ENCODE measurements around the gene LIMA1.

Gene LIMA1

DNA sequence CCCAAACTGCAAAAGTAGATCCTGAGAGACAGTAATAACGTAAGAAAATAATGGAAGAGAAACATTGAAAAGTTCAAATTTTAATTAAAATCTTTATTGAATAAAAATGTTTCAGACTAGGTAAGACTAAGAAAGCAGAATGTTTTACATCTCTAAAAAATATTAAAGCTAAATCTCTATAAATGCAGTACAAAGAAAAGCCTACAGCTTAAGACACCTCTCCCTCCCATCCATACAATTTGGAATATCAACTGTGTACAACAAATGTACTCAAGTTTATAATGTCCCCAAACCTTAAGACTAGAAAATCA lies 107.6 kb downstream of the LIMA1 start:
- H3K27me3 ChIP-seq (replicated peaks; ENCODE audit: insufficient read depth, low read length), result no peaks in the 10 kb centered on the region
- H3K9me2 ChIP-seq (replicated peaks; ENCODE audit: insufficient read depth, low read length), result no peaks in the 10 kb centered on the region
- H3F3A ChIP-seq (ENCODE audit: insufficient read depth, low read length), result no peaks in the 10 kb centered on the region
- H3K4me2 ChIP-seq (ENCODE audit: low read depth, low read length), result no peak overlapping the region
- no peak overlapping the region for H3K9ac ChIP-seq (ENCODE audit: low read length)
- H4K20me1 ChIP-seq (ENCODE audit: insufficient read depth, low read length), result no peaks in the 10 kb centered on the region
- H2AFZ ChIP-seq (ENCODE audit: low read length), result no peak overlapping the region
- no peak overlapping the region for H3K4me3 ChIP-seq (ENCODE audit: low read length)
- H3K9me3 ChIP-seq (replicated peaks; ENCODE audit: insufficient read depth, low read length), result no peaks in the 10 kb centered on the region
- TF ChIP-seq EZH2phosphoT487 (IDR thresholded peaks at IDR 0.05; ENCODE audit: low read length) (no peak), EZH2 (optimal IDR thresholded peaks at IDR 0.05; ENCODE audit: low read depth, low read length) (no peak)
- TF ChIP-seq, protein P1, sequence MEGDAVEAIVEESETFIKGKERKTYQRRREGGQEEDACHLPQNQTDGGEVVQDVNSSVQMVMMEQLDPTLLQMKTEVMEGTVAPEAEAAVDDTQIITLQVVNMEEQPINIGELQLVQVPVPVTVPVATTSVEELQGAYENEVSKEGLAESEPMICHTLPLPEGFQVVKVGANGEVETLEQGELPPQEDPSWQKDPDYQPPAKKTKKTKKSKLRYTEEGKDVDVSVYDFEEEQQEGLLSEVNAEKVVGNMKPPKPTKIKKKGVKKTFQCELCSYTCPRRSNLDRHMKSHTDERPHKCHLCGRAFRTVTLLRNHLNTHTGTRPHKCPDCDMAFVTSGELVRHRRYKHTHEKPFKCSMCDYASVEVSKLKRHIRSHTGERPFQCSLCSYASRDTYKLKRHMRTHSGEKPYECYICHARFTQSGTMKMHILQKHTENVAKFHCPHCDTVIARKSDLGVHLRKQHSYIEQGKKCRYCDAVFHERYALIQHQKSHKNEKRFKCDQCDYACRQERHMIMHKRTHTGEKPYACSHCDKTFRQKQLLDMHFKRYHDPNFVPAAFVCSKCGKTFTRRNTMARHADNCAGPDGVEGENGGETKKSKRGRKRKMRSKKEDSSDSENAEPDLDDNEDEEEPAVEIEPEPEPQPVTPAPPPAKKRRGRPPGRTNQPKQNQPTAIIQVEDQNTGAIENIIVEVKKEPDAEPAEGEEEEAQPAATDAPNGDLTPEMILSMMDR (IDR thresholded peaks at IDR 0.05; ENCODE audit: low read length), result no peak
- no peak overlapping the region for H3K27ac ChIP-seq (ENCODE audit: low read length)
- no peak for DNase-seq
- H3K36me3 ChIP-seq (replicated peaks; ENCODE audit: insufficient read depth, low read length), result no peaks in the 10 kb centered on the region
- H3K79me2 ChIP-seq (ENCODE audit: low read length), result no peaks in the 10 kb centered on the region
- no peaks in the 10 kb centered on the region for H3K4me1 ChIP-seq (ENCODE audit: low read length)

DNA sequence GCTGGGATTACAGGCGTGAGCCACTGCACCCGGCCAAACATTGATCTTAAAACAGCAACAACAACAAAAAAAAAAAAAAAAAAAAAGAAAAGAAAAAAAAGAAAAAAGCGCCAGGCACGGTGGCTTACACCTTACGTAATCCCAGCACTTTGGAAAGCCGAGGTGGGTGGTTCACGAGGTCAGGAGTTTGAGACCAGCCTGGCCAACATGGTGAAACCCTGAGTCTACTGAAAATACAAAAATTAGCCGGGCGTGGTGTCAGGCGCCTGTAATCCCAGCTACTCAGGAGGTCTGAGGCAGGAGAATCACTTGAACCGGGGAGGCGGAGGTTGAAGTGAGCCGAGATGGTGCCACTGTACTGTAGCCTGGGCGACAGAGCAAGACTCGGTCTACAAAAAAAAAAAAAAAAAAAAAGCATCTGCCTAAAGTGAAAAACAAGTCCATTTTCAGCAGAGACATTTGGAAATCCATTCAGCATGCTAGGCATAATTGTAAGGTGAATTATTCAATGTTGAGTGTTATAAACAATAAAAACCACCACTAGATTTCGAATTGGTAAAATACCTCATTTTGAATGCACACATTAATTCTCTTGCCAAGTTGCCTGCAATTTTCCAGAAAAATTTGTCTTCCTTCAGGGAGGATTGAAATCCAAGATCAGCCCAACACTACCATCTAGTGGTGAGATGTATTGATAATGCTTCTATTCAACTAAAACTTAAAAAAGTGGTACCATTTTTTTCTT lies 108.2 kb downstream of the LIMA1 start:
- no peak overlapping the region for H3K4me3 ChIP-seq (ENCODE audit: low read length)
- no peak overlapping the region for H2AFZ ChIP-seq (ENCODE audit: low read length)
- TF ChIP-seq, protein P1 (IDR thresholded peaks at IDR 0.05; ENCODE audit: low read length), result peak; percentile 70
- TF ChIP-seq EZH2phosphoT487 (IDR thresholded peaks at IDR 0.05; ENCODE audit: low read length), result no peak
- H4K20me1 ChIP-seq (ENCODE audit: insufficient read depth, low read length), result no peaks in the 10 kb centered on the region
- no peak overlapping the region for H3K27ac ChIP-seq (ENCODE audit: low read length)
- H3F3A ChIP-seq (ENCODE audit: insufficient read depth, low read length), result no peaks in the 10 kb centered on the region
- H3K9ac ChIP-seq (ENCODE audit: low read length), result no peak overlapping the region
- H3K9me2 ChIP-seq (replicated peaks; ENCODE audit: insufficient read depth, low read length), result no peaks in the 10 kb centered on the region
- no peak overlapping the region for H3K4me2 ChIP-seq (ENCODE audit: low read depth, low read length)
- H3K9me3 ChIP-seq (replicated peaks; ENCODE audit: insufficient read depth, low read length), result no peaks in the 10 kb centered on the region
- H3K27me3 ChIP-seq (replicated peaks; ENCODE audit: insufficient read depth, low read length), result no peaks in the 10 kb centered on the region
- no peaks in the 10 kb centered on the region for H3K4me1 ChIP-seq (ENCODE audit: low read length)
- H3K79me2 ChIP-seq (ENCODE audit: low read length), result no peaks in the 10 kb centered on the region
- peak; percentile 61 for DNase-seq
- no peaks in the 10 kb centered on the region for H3K36me3 ChIP-seq (replicated peaks; ENCODE audit: insufficient read depth, low read length)

DNA sequence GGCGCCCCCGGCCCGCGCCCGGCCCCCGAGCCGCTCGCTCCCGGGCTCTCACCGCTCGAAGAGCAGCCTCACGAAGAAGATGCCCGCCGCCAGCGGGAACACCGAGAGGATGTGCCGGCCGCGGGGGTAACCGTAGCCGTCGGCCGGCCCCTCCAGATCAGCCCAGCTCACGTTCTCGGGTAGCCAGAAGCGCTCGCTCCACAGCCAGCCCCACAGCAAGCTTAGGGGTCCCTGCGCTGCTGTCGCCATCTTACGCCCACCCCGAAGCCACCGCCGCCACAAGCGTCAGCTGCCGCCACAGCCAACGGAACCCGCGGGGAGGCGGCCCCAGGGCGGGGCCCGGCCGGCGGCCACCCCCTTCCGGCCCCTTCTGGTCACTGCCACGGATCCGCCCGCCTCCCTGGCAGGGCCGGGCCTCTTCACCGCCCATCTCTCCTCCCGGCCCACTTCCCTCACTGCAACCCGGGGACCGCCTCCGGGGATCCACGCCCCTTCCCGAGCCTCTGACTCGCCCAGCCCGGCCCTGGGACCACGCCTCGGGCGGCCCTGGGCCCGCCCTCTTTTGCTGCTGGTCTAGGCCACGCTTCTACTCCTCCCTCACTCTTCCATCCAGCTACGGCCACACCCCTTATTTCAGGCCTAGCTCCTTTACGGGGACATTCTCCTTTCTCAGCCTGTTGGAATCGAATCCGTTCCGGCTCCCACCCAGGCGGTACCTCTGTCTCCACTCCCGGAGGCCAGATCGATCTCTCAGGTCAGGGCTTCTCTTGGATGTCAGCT lies 116.1 kb downstream of the LIMA1 start, which contains the start of gene CERS5:
CERS5 (minus strand) TSS at position 321 of the 780 bp plus-strand sequence; CDS start at position 249, 72 bp downstream.
- Histone ChIP-seq H3K9ac (ENCODE audit: low read length) (peak within 1 kb of the TSS; percentile 72), H4K20me1 (ENCODE audit: insufficient read depth, low read length) (no peaks in the 10 kb centered on the region), H3K4me1 (ENCODE audit: low read length) (peaks cover 5% of the 10 kb centered on the region; the same call in 1 of the 2 replicates), H3K27me3 (replicated peaks; ENCODE audit: insufficient read depth, low read length) (no peaks in the 10 kb centered on the region), H2AFZ (ENCODE audit: low read length) (peak within 1 kb of the TSS; percentile 76), H3K4me3 (ENCODE audit: low read length) (peak within 1 kb of the TSS; percentile 75), H3K36me3 (replicated peaks; ENCODE audit: insufficient read depth, low read length) (no peaks in the 10 kb centered on the region), H3K27ac (ENCODE audit: low read length) (peak within 1 kb of the TSS; percentile 12; the same call in 1 of the 2 replicates), H3K9me2 (replicated peaks; ENCODE audit: insufficient read depth, low read length) (no peaks in the 10 kb centered on the region), H3F3A (ENCODE audit: insufficient read depth, low read length) (no peaks in the 10 kb centered on the region), H3K79me2 (ENCODE audit: low read length) (peaks cover 25% of the 10 kb centered on the region), H3K9me3 (replicated peaks; ENCODE audit: insufficient read depth, low read length) (no peaks in the 10 kb centered on the region), H3K4me2 (ENCODE audit: low read depth, low read length) (peak within 1 kb of the TSS; percentile 94)
- TF ChIP-seq EZH2phosphoT487 (IDR thresholded peaks at IDR 0.05; ENCODE audit: low read length) (no peak), EZH2 (optimal IDR thresholded peaks at IDR 0.05; ENCODE audit: low read depth, low read length) (no peak)
- TF ChIP-seq, protein P1 (IDR thresholded peaks at IDR 0.05; ENCODE audit: low read length), result no peak
- peak; percentile 98 for DNase-seq

All from MM.1S (cell line).